Lower leg skin (tissue), 4 donors: Measurements from ENCODE around the gene SIX6. TPM values are rescaled to one million over a fixed set of nuclear protein-coding genes. Genes with fewer than 3 reads are reported as not detected.

Experiments
- DNase-seq, 2 donors: peaks; one replicate each; pipeline ENCODE4 v3.0.0-alpha.2; 2019; ENCODE audit warnings: low spot score in 2 of 2
- H3K4me3 ChIP-seq: fragments of 200-600 bp; sonication (generic); 2 replicates; pipeline ENCODE4 v1.5.1; 2017; ENCODE audit warnings: mild to moderate bottlenecking, low read depth; ENCODE audit not compliant: poor library complexity, severe bottlenecking
- CTCF ChIP-seq, 3 donors: fragments of 450-650 bp; IDR thresholded peaks; one replicate each; pipeline ENCODE4 v1.5.1; 2016; ENCODE audit warnings: antibody characterized with exemption in 3 of 3, mild to moderate bottlenecking in 3 of 3, moderate library complexity in 2 of 3
- POLR2A ChIP-seq, 2 donors: fragments of 450-650 bp; IDR thresholded peaks; one replicate each; pipeline ENCODE4 v1.6.1; 2016 to 2017; ENCODE audit warnings: antibody characterized with exemption in 2 of 2, mild to moderate bottlenecking in 1 of 2, moderate library complexity in 1 of 2
- WGBS, 2 donors: methylation state at CpG; one replicate each; pipeline ENCODE4 v1.1.5; 2018; 5-methylcytosine and 5-hydroxymethylcytosine counted together
- intact Hi-C: fragments of 100-400 bp; cut with DNase I; formaldehyde crosslinking; loops from one replicate; pipeline ENCODE4 v1.15.0; 2023; ENCODE audit warnings: low total_unique reads
- total RNA-seq, 4 donors: library from RNA; depleted of rRNA; stranded (reverse); fragments of >200 nt; gene quantifications; one replicate each; pipeline ENCODE4 v1.1.0, GENCODE V29; 2016

The SIX6 gene
- total RNA-seq, 4 donors from 2014 or later, result not detected

DNA sequence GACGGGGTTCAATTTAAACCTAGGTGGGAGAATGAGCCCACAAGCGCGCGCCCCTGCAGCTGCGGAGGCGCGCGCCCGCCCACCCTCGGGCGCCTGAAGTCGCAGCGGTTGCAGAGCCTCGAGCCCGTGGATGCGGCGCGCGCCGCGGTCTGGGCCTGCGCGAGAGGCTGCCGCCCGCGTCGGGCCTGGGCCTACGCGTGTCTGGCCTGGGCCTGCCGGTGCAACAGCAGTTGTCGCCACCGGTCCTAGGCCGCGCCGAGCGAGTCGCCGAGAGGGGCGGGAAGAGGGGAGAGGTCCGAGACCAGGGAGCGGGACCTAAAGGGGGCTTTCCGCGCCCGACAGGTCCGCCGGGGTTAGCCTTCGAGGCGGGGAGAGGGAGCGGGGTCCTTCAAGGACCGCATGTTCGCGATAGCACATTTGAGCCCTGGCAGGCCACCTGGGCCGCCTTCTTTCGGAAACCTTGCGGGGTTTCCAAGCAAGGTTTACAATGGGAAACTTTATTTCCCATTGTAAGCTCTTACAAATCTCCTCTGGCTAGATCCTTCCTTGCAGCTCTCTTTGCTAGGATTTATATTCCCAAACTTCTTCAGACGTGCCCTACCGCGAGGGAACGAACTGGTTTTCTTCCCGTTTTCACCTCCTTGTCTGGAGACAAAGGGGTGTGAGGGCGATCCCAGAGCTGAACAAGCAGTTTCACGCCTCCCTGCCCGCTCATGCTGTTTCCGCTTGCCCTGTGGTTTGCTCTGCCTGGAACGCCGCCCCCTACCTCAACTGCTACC is 6.8 kb downstream of the SIX6 start:
- TF ChIP-seq CTCF (IDR thresholded peaks at IDR 0.05) (no peak), POLR2A (IDR thresholded peaks at IDR 0.05) (no peak)
- no peak for DNase-seq
- WGBS, 2 donors, result 18 to 19% methylated on average over 29 to 33 of the region's 66 CpGs
- intact Hi-C loops, result no loop called here
- no peak overlapping the region for H3K4me3 ChIP-seq

- DNase-seq, result no peak
- no peak overlapping the region for H3K4me3 ChIP-seq
- intact Hi-C loops, result no loop called here
- TF ChIP-seq CTCF (IDR thresholded peaks at IDR 0.05) (no peak), POLR2A (IDR thresholded peaks at IDR 0.05) (no peak)
- WGBS, 2 donors, result 58 to 77% methylated on average over 3 of the region's 3 CpGs
Measured at GRCh38 chr14:60532442-60532841, 23.5 kb downstream of the SIX6 start.

GRCh38 chr14:60537663-60538062 is 28.7 kb downstream of the SIX6 start:
- intact Hi-C loops, result no loop called here
- H3K4me3 ChIP-seq, result no peak overlapping the region
- no peak for TF ChIP-seq POLR2A (IDR thresholded peaks at IDR 0.05)
- TF ChIP-seq CTCF (IDR thresholded peaks at IDR 0.05), result no peak
- DNase-seq, result no peak

DNA sequence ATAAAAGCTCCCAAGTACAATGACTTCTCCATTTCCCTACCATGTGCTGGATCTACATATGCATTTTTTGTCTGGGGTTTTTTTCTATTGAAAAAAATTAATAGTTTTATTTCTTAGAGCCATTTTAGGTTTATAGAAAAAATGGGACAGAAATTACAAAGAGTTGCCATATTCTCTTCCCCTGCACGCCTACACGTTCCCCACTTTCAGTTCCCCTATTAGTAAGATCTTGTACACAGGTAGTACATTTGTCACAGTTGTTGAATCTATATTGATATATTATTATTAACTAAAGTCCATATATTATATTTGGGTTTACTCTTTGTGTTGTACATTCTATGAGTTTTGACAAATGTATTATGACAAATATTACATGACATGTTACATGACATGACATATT is 35.7 kb downstream of the SIX6 start:
- no peak overlapping the region for H3K4me3 ChIP-seq
- TF ChIP-seq POLR2A (IDR thresholded peaks at IDR 0.05), result no peak
- no peak for TF ChIP-seq CTCF (IDR thresholded peaks at IDR 0.05)
- no peak for DNase-seq
- WGBS, 2 donors, result 82% methylated on average over 2 of the region's 2 CpGs
- intact Hi-C loops, result no loop called here

GRCh38 chr14:60553808-60554207 is 44.9 kb downstream of the SIX6 start:
- 78 to 79% methylated on average over 1 of the region's 1 CpG for WGBS, 2 donors
- no peak overlapping the region for H3K4me3 ChIP-seq
- TF ChIP-seq CTCF (IDR thresholded peaks at IDR 0.05) (no peak), POLR2A (IDR thresholded peaks at IDR 0.05) (no peak)
- DNase-seq, result no peak
- intact Hi-C loops, result no loop called here
